GM18519 (cell line): ENCODE data around the gene MAPK9.
"Not testable (repeated sequence)": the region's sequence is repeated elsewhere in the genome, so short reads cannot be mapped to it uniquely, and the experiment has no call there.

ENCODE experiments used
- ATAC-seq: cut with Tn5 transposase; IDR thresholded peaks from one replicate; pipeline ENCODE4 v1.9.1; 2021; ENCODE audit warnings: mild to moderate bottlenecking, moderate library complexity; ENCODE audit not compliant: unreplicated experiment, low FRiP score

The MAPK9 gene

DNA sequence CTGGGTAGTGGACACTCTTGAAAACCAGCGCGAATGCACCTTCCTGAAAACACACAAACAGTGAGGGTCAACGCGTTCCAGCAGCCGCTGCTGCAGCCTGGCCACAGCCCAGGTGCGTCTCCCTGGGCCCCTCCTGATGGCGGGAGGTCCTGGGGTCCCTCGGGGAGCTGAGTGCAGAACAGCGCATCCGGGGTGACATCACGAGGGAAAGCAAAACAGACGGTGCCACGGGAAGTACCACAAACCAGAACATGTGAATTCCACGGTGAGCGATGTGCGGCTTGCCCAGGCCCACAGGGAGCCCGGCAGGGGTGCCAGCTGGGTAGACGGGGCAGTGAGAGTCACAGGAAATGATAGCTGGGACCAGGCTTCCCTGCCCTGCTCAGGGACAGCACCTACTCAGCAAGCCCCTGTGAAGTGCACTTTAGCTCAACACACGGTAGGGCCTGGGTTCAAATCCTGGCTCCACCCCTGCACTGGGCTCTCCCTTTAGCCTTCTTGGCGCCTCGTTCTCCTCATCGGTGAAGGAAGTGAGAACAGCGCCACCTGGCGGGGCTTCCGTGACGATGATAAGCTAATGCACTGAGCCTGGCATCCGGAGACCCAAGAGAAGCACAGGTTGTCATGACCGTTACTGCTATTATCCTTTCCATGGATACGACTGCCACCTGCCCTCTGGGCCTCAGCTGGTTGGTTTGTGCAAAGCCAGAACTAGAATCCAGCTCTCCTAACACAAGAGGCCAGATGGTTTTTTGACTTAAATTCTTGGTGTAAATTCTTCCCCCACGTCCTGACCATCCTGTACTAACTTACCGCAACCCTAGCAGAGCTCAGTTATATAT, 36.6 kb upstream of the MAPK9 start:
- no peak for ATAC-seq

DNA sequence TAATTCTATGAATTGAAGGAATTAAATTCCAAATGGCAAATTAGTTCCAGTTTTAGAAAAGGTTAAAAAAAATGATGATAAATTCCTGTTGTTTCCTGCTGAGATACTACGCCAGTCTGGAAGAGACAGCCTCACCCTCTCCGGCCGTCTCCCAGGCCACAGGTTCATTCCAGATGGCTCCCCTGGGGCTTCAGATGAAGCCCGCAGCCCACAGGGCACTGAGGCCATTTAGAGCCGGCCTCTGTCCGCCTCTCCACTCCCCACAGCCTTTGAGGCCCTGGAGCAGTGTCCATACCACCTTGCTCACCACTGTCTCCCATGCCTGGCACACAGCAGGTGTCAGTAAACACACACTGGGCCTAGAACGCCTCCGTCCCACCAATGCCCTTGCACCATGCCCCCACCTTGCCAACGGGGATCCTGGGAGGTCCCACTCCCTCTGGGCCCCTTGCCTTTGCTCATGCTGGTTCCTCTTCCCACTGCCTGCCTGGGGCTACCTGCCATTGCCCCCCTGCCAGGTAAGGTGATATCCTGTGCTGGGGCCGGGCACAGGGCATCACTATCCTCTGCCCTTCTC, 35.2 kb upstream of the MAPK9 start:
- ATAC-seq, result no peak

DNA sequence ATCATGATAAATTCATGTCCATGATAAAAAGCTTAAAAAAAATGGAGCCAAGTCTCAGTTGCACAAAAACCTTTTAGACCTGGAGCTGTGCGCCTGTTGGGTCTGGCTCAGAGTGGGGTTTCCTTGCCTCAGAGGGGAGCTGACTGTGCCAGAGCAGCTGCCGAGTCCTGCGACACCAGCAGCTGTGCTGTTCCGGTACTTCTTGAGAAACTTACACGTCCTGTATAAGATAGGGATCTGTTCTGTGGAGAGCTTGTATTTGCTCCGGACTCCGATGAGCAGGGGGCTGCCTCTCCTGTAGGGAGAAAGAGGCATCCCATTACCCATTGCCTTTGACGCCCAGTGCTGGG, 32.7 kb upstream of the MAPK9 start:
- ATAC-seq, result no peak

- ATAC-seq, result no peak
Measured at GRCh38 chr5:180323941-180324600, 32.2 kb upstream of the MAPK9 start.

DNA sequence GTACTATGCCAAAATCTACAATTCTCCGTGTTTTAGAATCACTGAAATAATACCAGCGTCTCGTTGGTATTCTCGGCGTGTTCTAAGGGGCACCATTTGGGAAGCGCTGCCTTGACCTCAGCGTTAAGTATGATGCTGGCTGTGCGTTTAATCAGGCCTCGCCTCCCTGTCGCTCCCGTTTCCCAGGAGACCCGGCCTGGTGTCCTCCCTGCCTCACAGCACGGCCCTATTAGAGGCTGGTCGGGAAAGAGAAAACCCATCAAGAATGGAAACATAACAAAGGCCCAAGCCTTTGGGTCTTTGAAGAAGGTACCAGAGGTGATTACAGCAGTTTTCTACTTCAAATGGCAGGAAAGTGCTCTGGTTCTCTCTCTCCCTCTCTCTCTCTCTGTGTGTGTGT, 31.3 kb upstream of the MAPK9 start:
- ATAC-seq, result no peak

DNA sequence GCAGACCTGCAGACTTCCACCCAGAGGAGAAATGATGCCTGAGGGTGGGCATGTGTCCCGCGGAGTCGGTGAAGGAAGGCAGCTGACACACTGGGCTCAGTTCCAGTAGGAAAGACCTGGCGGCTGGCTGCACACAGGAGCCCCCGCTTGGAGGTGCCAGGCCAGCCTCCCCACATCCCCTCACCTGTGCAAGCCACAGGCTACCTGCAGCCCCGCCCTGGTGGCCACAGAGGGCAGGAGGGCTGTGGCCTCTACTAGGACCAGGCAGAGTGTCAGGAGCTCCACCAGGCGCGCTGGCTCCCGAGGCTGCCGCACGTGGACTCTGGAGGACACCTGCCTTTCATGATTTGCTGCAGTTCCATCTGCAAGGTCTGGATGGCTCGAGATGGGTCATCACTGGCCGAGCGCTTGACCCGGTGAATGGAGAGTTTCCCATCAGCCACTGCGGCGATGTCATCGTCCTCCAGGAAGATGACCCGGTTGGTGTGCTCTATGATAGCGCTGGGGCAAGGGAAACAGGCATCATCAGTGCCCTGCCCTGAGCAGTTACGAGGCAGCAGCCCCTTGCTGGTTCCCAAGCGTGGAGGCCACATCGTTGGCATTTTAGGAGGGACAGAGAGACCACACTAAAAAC, 26.7 kb upstream of the MAPK9 start:
- no peak for ATAC-seq

- ATAC-seq, result no peak
Measured at GRCh38 chr5:180316586-180316985, 24.7 kb upstream of the MAPK9 start.

DNA sequence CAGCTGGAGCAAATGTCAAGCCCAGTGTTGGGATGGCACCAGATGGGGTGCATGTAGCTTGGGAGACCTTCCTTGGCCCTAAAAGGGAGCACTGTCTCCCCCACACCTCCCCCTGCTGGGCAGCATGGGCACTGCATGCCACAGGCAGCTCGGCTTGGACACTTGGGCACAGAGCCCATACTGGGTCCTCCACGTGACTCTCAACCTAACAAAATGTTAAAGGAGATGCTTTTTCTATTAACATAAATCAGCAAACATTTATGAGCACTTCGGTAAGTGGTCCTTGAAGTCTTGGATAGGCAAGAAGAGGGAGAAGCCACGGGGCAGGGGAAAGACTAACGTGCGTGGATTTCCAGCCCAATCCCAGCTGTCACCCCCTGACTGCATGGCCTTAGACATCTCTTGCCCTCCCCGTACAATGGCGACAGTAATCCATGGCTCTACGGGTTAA, 23.9 kb upstream of the MAPK9 start:
- ATAC-seq, result no peak

DNA sequence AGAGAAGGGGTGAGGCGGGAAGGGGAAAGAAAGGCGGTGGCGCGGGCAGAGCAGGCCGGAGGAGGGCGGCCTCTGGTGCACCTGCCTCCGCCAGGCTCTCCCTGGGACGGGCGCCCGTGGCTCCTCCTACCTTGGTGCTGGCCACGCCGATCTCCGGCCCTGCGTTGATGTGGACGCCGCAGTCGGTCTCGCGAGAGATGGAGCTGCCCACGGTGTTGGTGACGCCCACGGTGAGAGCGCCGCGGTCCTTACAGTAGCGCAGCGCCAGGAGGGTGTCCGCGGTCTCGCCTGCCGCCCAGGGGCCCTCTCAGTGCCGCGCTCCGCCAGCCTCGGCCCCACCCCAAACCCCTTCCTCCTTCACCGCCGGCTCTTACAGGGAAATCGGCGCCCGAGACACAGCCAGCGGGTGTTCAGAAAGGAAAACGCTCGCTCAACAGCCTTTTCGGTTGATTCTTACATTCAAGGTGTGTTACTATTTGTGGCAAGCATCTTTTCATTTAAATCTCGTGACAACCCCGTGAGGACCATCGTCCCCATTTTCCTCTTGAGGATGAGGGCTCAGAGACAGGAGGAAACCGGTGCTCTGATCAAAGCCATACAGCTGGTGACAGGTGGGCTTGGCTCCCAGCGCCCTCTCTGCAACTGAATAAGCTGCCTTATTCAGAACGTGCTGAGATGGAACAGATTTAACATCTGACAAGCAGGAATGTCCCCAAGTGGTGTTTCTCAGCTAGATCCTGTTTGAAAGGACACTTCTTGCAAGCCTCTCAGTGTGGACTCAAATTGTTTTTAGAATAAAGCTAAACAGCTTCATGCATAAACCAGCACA, 22.0 kb upstream of the MAPK9 start:
- no peak for ATAC-seq

- ATAC-seq, result no peak
Measured at GRCh38 chr5:180311216-180311615, 19.3 kb upstream of the MAPK9 start.

GRCh38 chr5:180306796-180307195, 14.9 kb upstream of the MAPK9 start:
- no peak for ATAC-seq

DNA sequence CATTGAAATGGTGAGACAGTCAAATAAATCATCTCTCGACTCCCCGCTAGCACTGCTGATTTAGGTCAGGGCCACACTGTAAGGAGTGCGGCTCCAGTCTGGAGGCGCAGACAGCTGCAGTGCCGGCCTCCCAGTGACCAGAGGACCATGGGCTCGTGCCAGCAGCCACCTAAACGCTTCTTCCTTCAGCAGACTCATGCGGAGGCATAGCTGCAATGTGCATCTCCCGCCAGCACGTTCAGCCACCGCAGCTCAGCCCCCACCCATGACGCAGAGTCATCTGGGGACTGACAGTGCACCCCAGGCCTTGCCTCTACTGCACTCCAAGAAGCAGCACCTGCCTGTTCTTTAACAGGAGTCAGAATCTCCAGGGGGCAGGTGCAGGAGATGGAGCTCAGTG, 13.6 kb upstream of the MAPK9 start:
- no peak for ATAC-seq

DNA sequence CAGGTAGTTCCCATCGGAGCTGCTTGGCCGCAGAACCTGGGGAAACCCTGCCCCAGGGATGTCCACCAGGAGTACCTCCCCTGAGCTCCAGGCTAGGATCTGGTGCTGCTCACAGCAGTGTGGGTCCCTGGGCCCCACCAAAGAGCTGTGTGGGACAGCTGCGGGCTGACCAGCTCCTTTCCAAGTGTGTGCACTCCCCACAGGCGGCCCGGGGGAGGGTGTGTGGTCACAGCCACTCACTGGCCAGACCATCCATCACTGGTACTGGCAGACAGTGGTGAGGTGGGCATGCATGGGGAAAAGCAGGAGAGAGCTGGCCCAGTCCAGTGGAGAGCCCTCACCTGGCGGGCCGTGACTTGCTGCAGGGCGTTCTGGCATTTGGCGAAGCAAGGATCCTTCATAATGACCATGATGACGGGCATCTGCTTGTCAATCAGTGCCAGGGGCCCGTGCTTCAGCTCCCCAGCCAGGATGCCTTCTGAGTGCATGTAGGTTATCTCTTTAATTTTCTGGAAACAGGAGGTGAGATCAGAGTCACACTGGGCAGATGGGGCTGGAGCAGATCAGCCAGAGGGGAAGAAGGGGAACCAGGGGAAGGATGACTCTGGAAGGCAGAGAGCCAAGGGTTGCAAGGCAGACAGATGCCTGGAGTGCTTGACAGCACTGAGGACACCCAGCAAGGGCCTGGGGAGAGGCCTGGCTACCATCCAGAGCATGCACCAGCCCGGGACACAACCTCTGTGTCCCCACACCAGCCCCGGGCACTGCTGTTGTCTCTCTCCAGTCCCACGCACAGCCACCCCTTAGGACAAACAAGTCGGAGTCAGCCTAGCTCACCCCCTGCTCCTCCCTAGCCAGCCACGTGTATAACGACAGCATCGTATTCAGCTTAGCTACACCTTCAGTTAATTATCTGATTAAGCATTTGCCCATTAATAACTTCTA, 12.8 kb upstream of the MAPK9 start:
- ATAC-seq, result no peak

GRCh38 chr5:180304016-180304292, 12.1 kb upstream of the MAPK9 start:
- no peak for ATAC-seq

DNA sequence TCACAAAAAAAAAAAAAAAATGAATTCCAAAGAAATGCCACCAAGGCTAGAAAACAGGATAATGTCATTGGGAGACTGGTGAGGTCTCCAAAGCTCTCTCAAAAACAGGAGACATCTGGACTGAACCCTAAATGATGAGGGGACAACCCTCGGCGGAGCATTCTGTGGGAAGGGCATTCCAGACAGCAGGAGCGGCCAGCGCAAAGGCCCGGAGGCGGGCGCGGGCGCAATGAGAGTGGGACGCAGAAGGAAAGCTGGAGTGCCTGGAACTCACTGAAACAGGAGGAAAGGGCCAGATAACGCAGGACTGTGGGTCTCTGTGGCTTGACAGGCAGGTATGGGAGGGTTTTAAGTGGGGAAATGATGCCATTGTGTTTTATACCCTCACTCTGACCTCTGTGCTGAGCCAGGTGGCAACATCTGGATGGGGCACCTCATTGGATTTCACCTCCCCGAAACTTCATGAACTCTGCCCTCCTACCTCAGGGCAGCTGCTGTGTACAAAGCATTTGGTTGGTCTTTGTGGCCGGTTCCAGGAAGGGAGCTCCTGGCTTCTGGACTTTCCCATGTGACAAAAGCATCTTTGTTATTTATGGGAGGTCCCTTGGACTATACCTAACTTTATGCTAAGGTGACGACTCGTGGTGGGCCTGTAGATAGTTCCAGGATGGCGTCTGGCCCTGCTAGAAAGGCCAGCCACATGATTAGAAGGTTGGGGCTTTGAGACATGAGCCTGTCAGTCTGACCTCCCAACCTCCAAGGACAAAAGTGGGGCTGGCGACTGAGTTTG, 11.5 kb upstream of the MAPK9 start:
- ATAC-seq, result no peak

- ATAC-seq, result no peak
Measured at GRCh38 chr5:180302256-180302655, 10.4 kb upstream of the MAPK9 start.

- no peak for ATAC-seq
Measured at GRCh38 chr5:180301253-180301652, 9.4 kb upstream of the MAPK9 start.

DNA sequence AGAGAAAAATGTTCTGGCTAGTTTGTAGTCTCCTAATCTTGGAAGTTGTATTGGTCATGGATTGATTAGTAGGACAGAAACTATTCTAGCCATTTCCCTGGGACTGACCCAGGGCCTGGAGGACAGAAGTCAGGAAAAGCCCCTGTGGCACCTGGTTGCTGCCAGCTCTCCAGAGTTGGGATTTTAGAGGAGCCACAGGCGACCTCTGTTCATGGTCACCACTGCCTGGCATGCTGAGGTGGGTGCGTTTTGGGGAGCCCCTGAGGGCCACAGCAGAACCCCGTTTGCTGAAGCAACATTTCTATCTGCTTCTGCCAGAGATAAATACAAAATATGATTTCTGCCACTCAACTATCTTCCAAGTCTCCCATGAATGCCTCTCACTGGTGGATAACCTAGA, 7.6 kb upstream of the MAPK9 start:
- no peak for ATAC-seq

DNA sequence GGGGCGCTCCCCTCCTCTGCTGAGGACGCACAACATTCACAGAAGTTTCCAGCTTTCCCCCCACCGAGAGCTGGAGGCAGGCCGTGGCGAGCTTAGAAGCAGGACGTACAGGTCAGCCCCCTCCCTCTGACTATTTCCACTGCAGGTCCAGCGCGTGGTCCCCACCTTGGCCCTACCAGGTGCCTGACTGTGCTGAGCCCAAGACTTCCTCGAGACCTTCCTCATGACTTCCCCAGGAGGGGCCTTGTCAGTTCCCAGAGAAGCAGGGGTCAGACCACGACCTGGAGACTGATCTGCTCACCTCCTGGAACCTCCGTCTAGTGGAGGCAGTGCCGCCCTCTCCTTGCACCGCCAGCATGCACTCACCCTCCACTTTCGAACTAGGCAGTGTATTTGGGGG, 7.1 kb upstream of the MAPK9 start:
- ATAC-seq, result not testable (repeated sequence)
